Mucosa of descending colon (tissue), 3 donors: Measurements from ENCODE around the gene OR56A5. TPM values are rescaled to one million over a fixed set of nuclear protein-coding genes. Genes with fewer than 3 reads are reported as not detected.

Source experiments
- ATAC-seq: fragments of 200-7000 bp; cut with Tn5 transposase; one replicate; pipeline ENCODE4 v1.9.1; 2020; ENCODE audit warnings: mild to moderate bottlenecking, moderate library complexity
- DNase-seq, 3 donors: peaks; one replicate each; pipeline ENCODE4 v3.0.0-alpha.2; 2020
- H3K36me3 ChIP-seq: fragments of 200-600 bp; one replicate; pipeline ENCODE4 v1.8.0; 2021; ENCODE audit warnings: low read depth, mild to moderate bottlenecking
- H3K4me1 ChIP-seq: fragments of 200-600 bp; one replicate; pipeline ENCODE4 v1.8.0; 2021; ENCODE audit warnings: low read depth, mild to moderate bottlenecking
- H3K4me3 ChIP-seq: fragments of 200-600 bp; one replicate; pipeline ENCODE4 v1.8.0; 2021; ENCODE audit warnings: mild to moderate bottlenecking
- H3K9me3 ChIP-seq: fragments of 200-600 bp; one replicate; pipeline ENCODE4 v1.8.0; 2021; ENCODE audit warnings: mild to moderate bottlenecking
- intact Hi-C, 2 donors: fragments of 100-400 bp; cut with DNase I in 1 of 2; cut with micrococcal nuclease in 1 of 2; formaldehyde crosslinking; loops; one replicate each; pipeline versions ENCODE4 v1.11.0 to v1.11.1; 2022; cut with DNase I, micrococcal nuclease
- total RNA-seq, 3 donors: library from RNA; stranded (reverse); fragmentation: NEBNext Ultra II Directional in 2 of 3; extraction: Animal tissue kit (Norgen Biotek cat#: 25700) in 2 of 3; gene quantifications; one replicate each; pipeline versions ENCODE4 v1.2.1 to v1.2.4, GENCODE V29; 2021 to 2023
- TF ChIP-seq, protein P1 (sequence below): fragments of 200-600 bp; IDR thresholded peaks from one replicate; pipeline ENCODE4 v1.8.0; 2022; ENCODE audit warnings: antibody characterized with exemption, mild to moderate bottlenecking
- donor health status: DM: no; HTN: no; CAD: no; lungs with moderate emphysema.
- donor health status: DM: no; HTN: no; CAD: no.
- donor health status: DM: no; HTN: yes; CAD: no.

The OR56A5 gene
- total RNA-seq, 3 donors from 2014 or later: not detected

DNA sequence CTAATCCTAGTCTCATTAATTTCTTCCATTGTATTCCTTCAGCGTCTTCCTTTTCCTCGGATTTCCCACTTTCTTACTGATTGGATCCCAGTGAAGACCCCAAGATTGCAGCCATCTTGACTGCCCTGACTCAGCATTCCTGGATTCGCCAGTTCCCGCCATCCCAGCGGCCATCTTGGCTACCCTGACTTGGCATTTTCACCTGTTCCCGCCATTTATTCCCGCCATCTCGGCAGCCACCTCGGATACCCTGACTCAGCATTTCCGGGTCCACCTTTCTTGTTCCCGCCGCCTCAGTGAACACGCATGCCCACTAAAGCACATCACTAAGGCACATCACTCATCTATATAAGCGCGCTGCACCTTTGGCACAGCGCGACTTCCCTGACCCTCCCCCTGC is 40.0 kb downstream of the OR56A5 start:
- no peaks in the 10 kb centered on the region for H3K36me3 ChIP-seq
- TF ChIP-seq, protein P1, sequence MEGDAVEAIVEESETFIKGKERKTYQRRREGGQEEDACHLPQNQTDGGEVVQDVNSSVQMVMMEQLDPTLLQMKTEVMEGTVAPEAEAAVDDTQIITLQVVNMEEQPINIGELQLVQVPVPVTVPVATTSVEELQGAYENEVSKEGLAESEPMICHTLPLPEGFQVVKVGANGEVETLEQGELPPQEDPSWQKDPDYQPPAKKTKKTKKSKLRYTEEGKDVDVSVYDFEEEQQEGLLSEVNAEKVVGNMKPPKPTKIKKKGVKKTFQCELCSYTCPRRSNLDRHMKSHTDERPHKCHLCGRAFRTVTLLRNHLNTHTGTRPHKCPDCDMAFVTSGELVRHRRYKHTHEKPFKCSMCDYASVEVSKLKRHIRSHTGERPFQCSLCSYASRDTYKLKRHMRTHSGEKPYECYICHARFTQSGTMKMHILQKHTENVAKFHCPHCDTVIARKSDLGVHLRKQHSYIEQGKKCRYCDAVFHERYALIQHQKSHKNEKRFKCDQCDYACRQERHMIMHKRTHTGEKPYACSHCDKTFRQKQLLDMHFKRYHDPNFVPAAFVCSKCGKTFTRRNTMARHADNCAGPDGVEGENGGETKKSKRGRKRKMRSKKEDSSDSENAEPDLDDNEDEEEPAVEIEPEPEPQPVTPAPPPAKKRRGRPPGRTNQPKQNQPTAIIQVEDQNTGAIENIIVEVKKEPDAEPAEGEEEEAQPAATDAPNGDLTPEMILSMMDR: no peak
- DNase-seq (no peak), ATAC-seq (no peak)
- no peaks in the 10 kb centered on the region for H3K4me1 ChIP-seq
- intact Hi-C loops: no loop called here
- no peak overlapping the region for H3K4me3 ChIP-seq
- peaks cover 22% of the 10 kb centered on the region for H3K9me3 ChIP-seq

DNA sequence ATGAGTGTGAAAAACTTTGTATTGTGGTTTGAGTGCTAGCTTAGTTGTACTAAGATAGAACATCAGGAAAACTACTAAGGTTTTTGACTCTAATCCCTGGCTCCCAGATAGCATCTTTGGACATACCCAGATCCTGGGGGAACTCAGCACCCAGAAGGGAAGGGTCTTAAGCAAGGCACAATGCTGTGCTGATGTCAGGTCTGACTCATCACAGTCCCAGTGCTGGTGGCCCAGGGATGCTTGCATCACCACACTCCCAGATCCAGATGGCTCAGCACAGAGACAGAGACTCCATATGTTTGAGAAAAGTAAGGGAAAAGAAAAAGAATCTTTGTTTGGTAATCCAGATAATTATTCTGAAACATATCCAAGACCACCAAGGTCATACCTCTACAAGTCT is 44.5 kb downstream of the OR56A5 start:
- Histone ChIP-seq H3K4me1 (no peaks in the 10 kb centered on the region), H3K9me3 (peaks cover 13% of the 10 kb centered on the region), H3K36me3 (no peaks in the 10 kb centered on the region), H3K4me3 (no peak overlapping the region)
- DNase-seq (no peak), ATAC-seq (no peak)
- intact Hi-C loops: no loop called here
- TF ChIP-seq, protein P1: no peak

GRCh38 chr11:5923427-5923776 is 44.9 kb downstream of the OR56A5 start:
- intact Hi-C loops: no loop called here
- Histone ChIP-seq H3K36me3 (no peaks in the 10 kb centered on the region), H3K4me3 (no peak overlapping the region), H3K9me3 (peaks cover 9% of the 10 kb centered on the region), H3K4me1 (no peaks in the 10 kb centered on the region)
- ATAC-seq: no peak
- DNase-seq: no peak
- TF ChIP-seq, protein P1: no peak

DNA sequence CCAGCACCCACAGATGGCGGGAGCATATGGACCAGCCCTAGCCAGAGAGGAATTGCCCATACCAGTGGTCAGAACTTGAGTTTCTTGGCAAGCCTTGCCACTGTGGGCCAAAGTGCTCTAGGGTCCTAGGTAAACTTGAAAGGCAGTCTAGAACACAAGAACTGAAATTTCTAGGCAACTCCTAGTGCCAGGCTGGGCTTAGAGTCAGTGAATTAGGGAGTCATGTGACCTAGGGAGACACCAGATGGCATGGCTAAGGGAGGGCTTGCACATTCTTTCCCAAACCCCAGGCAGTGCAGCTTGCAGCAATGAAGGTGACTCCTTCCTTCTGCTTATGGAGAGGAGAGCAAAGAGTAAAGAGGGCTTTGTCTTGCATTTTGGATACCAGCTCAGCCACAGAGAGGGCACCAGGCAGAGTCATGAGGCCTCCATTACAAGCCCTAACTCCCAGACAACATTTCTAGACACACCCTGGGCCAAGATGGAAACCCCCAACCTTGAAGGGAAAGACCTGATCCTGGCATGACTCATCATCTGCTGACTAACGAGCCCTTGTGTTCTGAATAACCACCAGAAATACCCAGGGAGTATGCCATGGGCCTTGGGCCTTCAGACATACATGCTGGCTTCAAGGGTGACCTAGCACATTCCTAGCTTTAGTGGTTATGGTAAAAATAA is 45.4 kb downstream of the OR56A5 start:
- DNase-seq (no peak), ATAC-seq (no peak)
- H3K9me3 ChIP-seq: peaks cover 8% of the 10 kb centered on the region
- H3K4me1 ChIP-seq: no peaks in the 10 kb centered on the region
- no peaks in the 10 kb centered on the region for H3K36me3 ChIP-seq
- intact Hi-C loops: no loop called here
- TF ChIP-seq, protein P1: no peak
- no peak overlapping the region for H3K4me3 ChIP-seq

Other genes starting within 250 kb of the OR56A5 start
- not detected for gene OR56B1, start 232.0 kb downstream of the OR56A5 start, total RNA-seq
- gene OR52N4, start 214.3 kb downstream of the OR56A5 start, total RNA-seq: not detected
- not detected for gene OR52N5, start 185.1 kb downstream of the OR56A5 start, total RNA-seq
- gene OR52N1, start 177.2 kb downstream of the OR56A5 start, total RNA-seq: not detected
- gene OR52N2, start 159.6 kb downstream of the OR56A5 start, total RNA-seq: not detected
- not detected for gene OR52E6, start 126.6 kb downstream of the OR56A5 start, total RNA-seq
- not detected for gene OR52E8, start 110.8 kb downstream of the OR56A5 start, total RNA-seq
- not detected for gene OR52E4, start 87.9 kb downstream of the OR56A5 start, total RNA-seq
- gene OR52E5, start 75.3 kb downstream of the OR56A5 start, total RNA-seq: not detected
- not detected for gene OR56A3, start 26.2 kb downstream of the OR56A5 start, total RNA-seq
- gene OR52L1, start 18.5 kb upstream of the OR56A5 start, total RNA-seq: not detected
- gene OR56A4, start 38.5 kb upstream of the OR56A5 start, total RNA-seq: under 1 TPM in 2 of 3 donors, not detected in 1; 0.10 to 0.20 TPM
- gene OR56A1, start 62.3 kb upstream of the OR56A5 start, total RNA-seq: under 1 TPM; 0.03 to 0.09 (median 0.05) TPM
- gene OR56B4, start 139.2 kb upstream of the OR56A5 start, total RNA-seq: not detected
- not detected for gene OR52B2, start 201.8 kb upstream of the OR56A5 start, total RNA-seq
- gene OR52W1, start 230.7 kb upstream of the OR56A5 start, total RNA-seq: not detected
- not detected for gene C11orf42, start 237.1 kb upstream of the OR56A5 start, total RNA-seq